Heart right ventricle (tissue), 16 donors: ENCODE results near the gene FOXP2. TPM values are rescaled to one million over a fixed set of nuclear protein-coding genes. Genes with fewer than 3 reads are reported as not detected.
"Not testable (repeated sequence)": the region's sequence is repeated elsewhere in the genome, so short reads cannot be mapped to it uniquely, and the experiment has no call there.

Experiments used
- ATAC-seq, 8 donors: fragments of 200-7000 bp; cut with Tn5 transposase; one replicate each; pipeline ENCODE4 v1.9.1; 2020; ENCODE audit warnings: mild to moderate bottlenecking in 8 of 8, moderate library complexity in 8 of 8, moderate number of reproducible peaks in 1 of 8
- DNase-seq, 2 donors: peaks; one replicate each; pipeline ENCODE4 v3.0.0-alpha.2; 2020
- H3K27ac ChIP-seq, 10 donors: fragments of 200-600 bp; sonication (generic) in 2 of 10; one replicate each; pipeline versions ENCODE4 v1.5.0 to v1.8.0; 2020 to 2022; ENCODE audit warnings: mild to moderate bottlenecking in 3 of 10
- H3K27me3 ChIP-seq, 7 donors: fragments of 200-600 bp; one replicate each; pipeline ENCODE4 v1.8.0; 2021 to 2022; ENCODE audit warnings: mild to moderate bottlenecking in 2 of 7
- H3K36me3 ChIP-seq, 9 donors: fragments of 200-600 bp; sonication (generic) in 1 of 9; one replicate each; pipeline versions ENCODE4 v1.5.0 to v1.8.0; 2020 to 2022; ENCODE audit warnings: mild to moderate bottlenecking in 2 of 9
- H3K4me1 ChIP-seq, 9 donors: fragments of 200-600 bp; sonication (generic) in 1 of 9; one replicate each; pipeline versions ENCODE4 v1.5.0 to v1.8.0; 2020 to 2022; ENCODE audit warnings: mild to moderate bottlenecking in 4 of 9
- H3K4me3 ChIP-seq, 10 donors: fragments of 200-600 bp; sonication (generic) in 2 of 10; one replicate each; pipeline versions ENCODE4 v1.5.0 to v1.8.0; 2020 to 2022; ENCODE audit warnings: mild to moderate bottlenecking in 7 of 10, moderate library complexity in 2 of 10
- H3K9me3 ChIP-seq, 11 donors: fragments of 200-600 bp in 10 of 11; sonication (generic) in 2 of 11; one replicate each; pipeline versions ENCODE4 v1.5.0 to v1.8.0; 2013 to 2022; ENCODE audit warnings: mild to moderate bottlenecking in 2 of 11, control low read depth in 1 of 11, moderate library complexity in 1 of 11
- WGBS, 2 donors: extraction: QIAGEN DNeasy Blood & Tissue Kit; methylation state at CpG; one replicate each; pipeline ENCODE4 v1.1.7; 2013; ENCODE audit warnings: inconsistent platforms in 1 of 2; 5-methylcytosine and 5-hydroxymethylcytosine counted together
- intact Hi-C, 10 donors: fragments of 100-400 bp; cut with DNase I; formaldehyde crosslinking; loops; one replicate each; pipeline versions ENCODE4 v1.11.1 to v1.14.2; 2022
- polyA plus RNA-seq, 2 donors: library from polyadenylated mRNA; stranded (reverse); fragments of 200-250 nt; gene quantifications; one replicate each; pipeline ENCODE4 v1.2.3, GENCODE V29; 2013
- total RNA-seq, 10 donors: library from RNA; stranded (reverse); fragmentation: NEBNext Ultra II Directional in 3 of 10; extraction: Animal tissue kit (Norgen Biotek cat#: 25700) in 3 of 10; gene quantifications; one replicate each; pipeline versions ENCODE4 v1.2.1 to v1.2.4, GENCODE V29; 2021 to 2023
- TF ChIP-seq, protein P1 (sequence below), 9 donors: fragments of 200-600 bp; sonication (generic) in 2 of 9; IDR thresholded peaks; one replicate each; pipeline versions ENCODE4 v1.5.0 to v1.8.0; 2021 to 2022; ENCODE audit warnings: antibody characterized with exemption in 9 of 9, mild to moderate bottlenecking in 5 of 9, moderate library complexity in 1 of 9
- donor health status: Arrhythmogenic right ventricular cardiomyopathy.
- donor health status: ischemic (EF 13 %, LVEDD 7.1; RV severe dilation, severe dysfunction).
- donor health status: healthy with polysubstance abuse.
- donor health status: DM: no; HTN: yes; CAD: no.
- donor health status: DM: no; HTN: no; CAD: no.
- donor health status: ischemic (EF 25% LVEDD 6.9; RV normal size, moderate dysfunction).
- donor health status: ischemic (EF 25% LVEDD 5.7; RV mildly dilated, moderate dysfunction).
- donor health status: healthy.
- donor health status: DM: yes; HTN: yes; CAD: no.
- donor health status: Ischemic cardiomyopathy.
- donor health status: ischemic (EF 35%, LVEDD 5.7; RV mildly dilated, moderate dysfunction).
- donor health status: nonischemic (EF 11% LVEDD 7.7; RV severe dilation, severe dysfunction).
- donor health status: DM: yes; HTN: yes; CAD: no.
- donor health status: PGD.
- donor health status: ischemic (EF 29% LVEDD 5.4; RV normal size, mild dysfunction).
- donor health status: nonischemic (EF 23%, LVEDD 6.1; RV moderate dilation, normal function).

FOXP2 gene
- total and polyA plus RNA-seq, 12 donors, result 0.16 to 4.7 (median 1.9) TPM

GRCh38 chr7:114598946-114599345 lies 184.3 kb downstream of the FOXP2 start:
- no peaks in the 10 kb centered on the region for H3K36me3 ChIP-seq
- no peaks in the 10 kb centered on the region for H3K27me3 ChIP-seq
- intact Hi-C loops, result no loop called here
- DNase-seq (no peak), ATAC-seq (no peak)
- no peaks in the 10 kb centered on the region for H3K9me3 ChIP-seq
- H3K4me3 ChIP-seq, result no peak overlapping the region
- TF ChIP-seq, protein P1, sequence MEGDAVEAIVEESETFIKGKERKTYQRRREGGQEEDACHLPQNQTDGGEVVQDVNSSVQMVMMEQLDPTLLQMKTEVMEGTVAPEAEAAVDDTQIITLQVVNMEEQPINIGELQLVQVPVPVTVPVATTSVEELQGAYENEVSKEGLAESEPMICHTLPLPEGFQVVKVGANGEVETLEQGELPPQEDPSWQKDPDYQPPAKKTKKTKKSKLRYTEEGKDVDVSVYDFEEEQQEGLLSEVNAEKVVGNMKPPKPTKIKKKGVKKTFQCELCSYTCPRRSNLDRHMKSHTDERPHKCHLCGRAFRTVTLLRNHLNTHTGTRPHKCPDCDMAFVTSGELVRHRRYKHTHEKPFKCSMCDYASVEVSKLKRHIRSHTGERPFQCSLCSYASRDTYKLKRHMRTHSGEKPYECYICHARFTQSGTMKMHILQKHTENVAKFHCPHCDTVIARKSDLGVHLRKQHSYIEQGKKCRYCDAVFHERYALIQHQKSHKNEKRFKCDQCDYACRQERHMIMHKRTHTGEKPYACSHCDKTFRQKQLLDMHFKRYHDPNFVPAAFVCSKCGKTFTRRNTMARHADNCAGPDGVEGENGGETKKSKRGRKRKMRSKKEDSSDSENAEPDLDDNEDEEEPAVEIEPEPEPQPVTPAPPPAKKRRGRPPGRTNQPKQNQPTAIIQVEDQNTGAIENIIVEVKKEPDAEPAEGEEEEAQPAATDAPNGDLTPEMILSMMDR (IDR thresholded peaks at IDR 0.05), result no peak
- 77 to 81% methylated on average over 4 of the region's 4 CpGs for WGBS, 2 donors
- no peaks in the 10 kb centered on the region for H3K4me1 ChIP-seq
- H3K27ac ChIP-seq, result no peak overlapping the region

DNA sequence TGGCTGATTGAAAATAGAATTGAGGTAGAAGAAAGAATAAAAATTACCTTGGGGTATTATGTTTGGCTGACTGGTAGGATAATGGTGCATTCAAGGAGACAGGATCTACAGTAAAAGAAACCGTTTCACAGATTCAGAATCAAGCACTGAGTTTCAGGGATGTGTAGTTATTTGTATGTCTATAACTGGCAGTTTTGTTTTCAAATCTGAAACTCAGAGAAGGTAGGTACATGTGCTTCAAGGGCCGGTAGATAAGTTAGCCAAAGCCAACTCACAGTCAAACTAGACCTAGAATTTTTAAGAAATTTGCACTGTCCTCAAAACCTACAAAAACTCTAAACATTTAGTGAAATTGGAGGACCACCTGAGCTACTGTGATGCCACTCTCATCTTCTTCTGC lies 191.5 kb downstream of the FOXP2 start:
- Histone ChIP-seq H3K27me3 (no peaks in the 10 kb centered on the region), H3K4me3 (no peak overlapping the region), H3K36me3 (no peaks in the 10 kb centered on the region), H3K27ac (no peak overlapping the region), H3K4me1 (no peaks in the 10 kb centered on the region), H3K9me3 (no peaks in the 10 kb centered on the region)
- ATAC-seq (no peak), DNase-seq (no peak)
- TF ChIP-seq, protein P1 (IDR thresholded peaks at IDR 0.05), result no peak
- intact Hi-C loops, result no loop called here
- WGBS, 2 donors, result 90 to 92% methylated on average over 2 of the region's 2 CpGs

DNA sequence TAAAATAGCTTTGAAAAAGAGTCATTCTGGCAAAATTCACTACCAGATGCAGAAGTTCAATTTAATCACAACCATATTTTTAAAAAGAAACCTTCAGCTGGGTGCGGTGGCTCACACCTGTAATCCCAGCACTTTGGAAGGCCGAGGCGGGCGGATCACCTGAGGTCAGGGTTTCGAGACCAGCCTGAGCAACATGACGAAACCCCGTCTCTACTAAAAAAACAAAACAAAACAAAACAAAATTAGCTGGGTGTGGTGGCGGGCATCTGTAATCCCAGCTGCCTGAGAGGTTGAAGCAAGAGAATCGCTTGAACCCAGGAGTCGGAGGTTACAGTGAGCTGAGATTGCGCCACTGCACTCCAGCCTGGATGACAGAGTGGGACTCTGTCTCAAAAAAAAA lies 194.2 kb downstream of the FOXP2 start:
- H3K9me3 ChIP-seq, intact Hi-C loops, H3K36me3 ChIP-seq, H3K4me3 ChIP-seq, ATAC-seq, DNase-seq, H3K27ac ChIP-seq, H3K4me1 ChIP-seq, H3K27me3 ChIP-seq: not testable (repeated sequence)
- WGBS, 2 donors, result 92 to 94% methylated on average over 11 of the region's 11 CpGs

DNA sequence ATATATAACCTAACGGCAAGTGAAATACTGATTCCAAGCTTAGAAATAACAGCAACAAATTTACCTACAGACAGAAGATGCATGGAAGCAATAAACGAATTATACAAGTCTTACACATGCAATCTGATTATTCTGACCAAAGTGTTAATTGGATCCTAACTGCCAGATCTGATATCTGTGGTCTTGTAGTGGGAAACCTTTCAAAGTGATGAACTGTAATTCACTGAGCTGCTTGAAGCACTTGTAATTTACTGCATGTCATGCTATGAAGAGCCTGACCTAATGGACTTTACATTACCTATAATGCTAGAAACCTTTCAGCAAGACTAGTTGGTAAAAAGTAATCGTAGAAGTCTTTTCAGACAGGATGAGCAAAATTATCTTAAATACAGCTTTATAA lies 205.6 kb downstream of the FOXP2 start:
- 73% methylated on average over 3 of the region's 3 CpGs for WGBS, 2 donors
- Histone ChIP-seq H3K36me3 (no peaks in the 10 kb centered on the region), H3K4me3 (no peak overlapping the region), H3K9me3 (no peaks in the 10 kb centered on the region), H3K27ac (no peak overlapping the region), H3K4me1 (no peaks in the 10 kb centered on the region), H3K27me3 (no peaks in the 10 kb centered on the region)
- intact Hi-C loops, result no loop called here
- no peak for ATAC-seq
- DNase-seq, result no peak
- TF ChIP-seq, protein P1 (IDR thresholded peaks at IDR 0.05), result no peak

DNA sequence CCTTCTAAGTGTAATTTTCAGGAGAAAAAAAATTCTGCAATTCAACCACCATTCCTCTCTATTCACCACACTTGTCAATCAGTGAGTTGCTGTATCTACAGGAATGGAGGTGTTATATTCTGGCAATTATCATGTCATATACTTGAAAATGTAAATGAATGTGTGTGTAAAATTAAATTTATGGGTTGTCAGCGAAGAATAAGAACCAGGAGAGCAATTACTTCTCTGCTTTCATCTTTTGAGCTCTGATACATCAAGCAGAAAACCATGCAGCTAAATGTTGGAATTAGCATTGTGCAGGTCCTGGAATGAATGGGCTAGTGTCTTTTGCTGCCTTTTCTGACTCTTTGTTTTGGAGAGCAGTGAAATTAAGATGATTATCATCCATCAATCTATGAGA lies 207.6 kb downstream of the FOXP2 start:
- H3K9me3 ChIP-seq, result no peaks in the 10 kb centered on the region
- H3K4me1 ChIP-seq, result no peaks in the 10 kb centered on the region
- no peak overlapping the region for H3K4me3 ChIP-seq
- ATAC-seq (no peak), DNase-seq (no peak)
- no peaks in the 10 kb centered on the region for H3K27me3 ChIP-seq
- intact Hi-C loops, result no loop called here
- TF ChIP-seq, protein P1 (IDR thresholded peaks at IDR 0.05), result no peak
- 91 to 92% methylated on average over 1 of the region's 1 CpG for WGBS, 2 donors
- no peak overlapping the region for H3K27ac ChIP-seq
- no peaks in the 10 kb centered on the region for H3K36me3 ChIP-seq
